NCI-H128 (cell line): Measurements from ENCODE around the gene COL23A1.
"Not testable (repeated sequence)": the region's sequence is repeated elsewhere in the genome, so short reads cannot be mapped to it uniquely, and the experiment has no call there.

Experiments
- DNase-seq: peaks from one replicate; lab custom pipeline; 2025; ENCODE audit not compliant: unreplicated experiment; lab: John Stamatoyannopoulos, UW

COL23A1 gene

GRCh38 chr5:178238313-178238635, 351.9 kb downstream of the COL23A1 start:
- DNase-seq = no peak

- DNase-seq = no peak
Measured at GRCh38 chr5:178237431-178238312, 352.5 kb downstream of the COL23A1 start.

- DNase-seq = no peak
Measured at GRCh38 chr5:178236679-178237078, 353.5 kb downstream of the COL23A1 start.

- no peak for DNase-seq
Measured at GRCh38 chr5:178236126-178236525, 354.1 kb downstream of the COL23A1 start.

GRCh38 chr5:178235588-178235974, 354.6 kb downstream of the COL23A1 start:
- no peak for DNase-seq

GRCh38 chr5:178234750-178235587, 355.2 kb downstream of the COL23A1 start:
- peak; percentile 17 for DNase-seq

- no peak for DNase-seq
Measured at GRCh38 chr5:178234121-178234749, 356.0 kb downstream of the COL23A1 start.

GRCh38 chr5:178232920-178233429, 357.2 kb downstream of the COL23A1 start:
- no peak for DNase-seq

- no peak for DNase-seq
Measured at GRCh38 chr5:178232124-178232919, 357.9 kb downstream of the COL23A1 start, which contains the start of gene PHYKPL. Gene PHYKPL (minus strand): TSS chr5:178232802. CDS start chr5:178232550, 252 bp downstream.

GRCh38 chr5:178231539-178232123, 358.6 kb downstream of the COL23A1 start:
- no peak for DNase-seq

GRCh38 chr5:178230879-178231538, 359.2 kb downstream of the COL23A1 start:
- no peak for DNase-seq

GRCh38 chr5:178229861-178230260, 360.3 kb downstream of the COL23A1 start:
- DNase-seq = no peak

- not testable (repeated sequence) for DNase-seq
Measured at GRCh38 chr5:178229111-178229510, 361.1 kb downstream of the COL23A1 start.

GRCh38 chr5:178228609-178229008, 361.6 kb downstream of the COL23A1 start:
- no peak for DNase-seq

GRCh38 chr5:178227929-178228328, 362.3 kb downstream of the COL23A1 start:
- no peak for DNase-seq

GRCh38 chr5:178227138-178227659, 363.0 kb downstream of the COL23A1 start:
- no peak for DNase-seq

GRCh38 chr5:178225174-178225573, 365.0 kb downstream of the COL23A1 start:
- no peak for DNase-seq

GRCh38 chr5:178224403-178224802, 365.8 kb downstream of the COL23A1 start:
- DNase-seq = no peak

GRCh38 chr5:178223828-178224335, 366.3 kb downstream of the COL23A1 start:
- no peak for DNase-seq
